Natural killer cell (primary cell): Measurements from ENCODE around the gene TMPRSS3. TPM values are rescaled to one million over a fixed set of nuclear protein-coding genes. Genes with fewer than 3 reads are reported as not detected.

ENCODE experiments used
- ATAC-seq, 3 donors: fragments of 150-1000 bp in 2 of 3; fragments of 200-7000 bp in 1 of 3; cut with Tn5 transposase; 1 replicate in 1 of 3; 2 replicates in 2 of 3; pipeline ENCODE4 v1.10.0; 2021; ENCODE audit warnings: mild to moderate bottlenecking in 2 of 3, moderate library complexity in 2 of 3
- DNase-seq, 2 donors: peaks; one replicate each; pipeline versions ENCODE4 v3.0.0 to v3.0.0-alpha.2; 2013 to 2021; ENCODE audit warnings: mixed read lengths in 1 of 2
- H3K27ac ChIP-seq: one replicate; pipeline ENCODE4 v1.5.1; 2013; ENCODE audit warnings: mild to moderate bottlenecking, low read length
- H3K27me3 ChIP-seq: one replicate; pipeline ENCODE4 v1.6.1; 2013; ENCODE audit warnings: low read length; ENCODE audit not compliant: control insufficient read depth, insufficient read depth
- H3K36me3 ChIP-seq: one replicate; pipeline ENCODE4 v1.6.1; 2013; ENCODE audit warnings: low read length; ENCODE audit not compliant: control insufficient read depth, insufficient read depth
- H3K4me1 ChIP-seq: one replicate; pipeline ENCODE4 v1.6.1; 2013; ENCODE audit warnings: low read length; ENCODE audit not compliant: control insufficient read depth, insufficient read depth
- H3K4me3 ChIP-seq: one replicate; pipeline ENCODE4 v1.5.1; 2013; ENCODE audit warnings: low read length
- H3K9me3 ChIP-seq: one replicate; pipeline ENCODE4 v1.6.1; 2013; ENCODE audit warnings: low read length; ENCODE audit not compliant: control insufficient read depth, insufficient read depth
- H3K27ac Mint-ChIP-seq, 2 donors: one replicate each; pipeline ENCODE4 v1.8.0; 2022; ENCODE audit warnings: mild to moderate bottlenecking in 2 of 2, mixed read lengths in 2 of 2, moderate library complexity in 1 of 2
- H3K27me3 Mint-ChIP-seq, 2 donors: one replicate each; pipeline ENCODE4 v1.8.0; 2022; ENCODE audit warnings: low read depth in 2 of 2, mixed read lengths in 2 of 2
- H3K36me3 Mint-ChIP-seq: one replicate; pipeline ENCODE4 v1.8.0; 2022; ENCODE audit warnings: mixed read lengths
- H3K4me1 Mint-ChIP-seq, 2 donors: one replicate each; pipeline ENCODE4 v1.8.0; 2022; ENCODE audit warnings: mixed read lengths in 2 of 2
- H3K4me3 Mint-ChIP-seq: one replicate; pipeline ENCODE4 v1.8.0; 2022; ENCODE audit warnings: mild to moderate bottlenecking, moderate library complexity, mixed read lengths
- H3K9me3 Mint-ChIP-seq, 2 donors: one replicate each; pipeline ENCODE4 v1.8.0; 2022; ENCODE audit warnings: mixed read lengths in 2 of 2
- WGBS: methylation state at CpG from one replicate; pipeline ENCODE4 v1.1.7; 2013; ENCODE audit warnings: missing lambda C conversion rate; ENCODE audit not compliant: insufficient coverage; 5-methylcytosine and 5-hydroxymethylcytosine counted together
- intact Hi-C: fragments of 100-400 bp; cut with micrococcal nuclease; formaldehyde crosslinking; loops from one replicate; pipeline ENCODE4 v1.14.2; 2022
- total RNA-seq, 4 donors: library from RNA; stranded (reverse); fragments of 120-200 nt in 1 of 4; gene quantifications; one replicate each; pipeline versions ENCODE4 v1.2.3 to v1.2.4, GENCODE V29; 2013 to 2022
- TF ChIP-seq, protein P1 (sequence below): fragments of 200-600 bp; IDR thresholded peaks from one replicate; pipeline ENCODE4 v1.8.0; 2022; ENCODE audit warnings: antibody characterized with exemption

Gene TMPRSS3
- total RNA-seq, 3 donors from 2014 or later (not counting 1 experiment from before 2014, with no cell fraction given) = 0.25 TPM; not detected in 2

DNA sequence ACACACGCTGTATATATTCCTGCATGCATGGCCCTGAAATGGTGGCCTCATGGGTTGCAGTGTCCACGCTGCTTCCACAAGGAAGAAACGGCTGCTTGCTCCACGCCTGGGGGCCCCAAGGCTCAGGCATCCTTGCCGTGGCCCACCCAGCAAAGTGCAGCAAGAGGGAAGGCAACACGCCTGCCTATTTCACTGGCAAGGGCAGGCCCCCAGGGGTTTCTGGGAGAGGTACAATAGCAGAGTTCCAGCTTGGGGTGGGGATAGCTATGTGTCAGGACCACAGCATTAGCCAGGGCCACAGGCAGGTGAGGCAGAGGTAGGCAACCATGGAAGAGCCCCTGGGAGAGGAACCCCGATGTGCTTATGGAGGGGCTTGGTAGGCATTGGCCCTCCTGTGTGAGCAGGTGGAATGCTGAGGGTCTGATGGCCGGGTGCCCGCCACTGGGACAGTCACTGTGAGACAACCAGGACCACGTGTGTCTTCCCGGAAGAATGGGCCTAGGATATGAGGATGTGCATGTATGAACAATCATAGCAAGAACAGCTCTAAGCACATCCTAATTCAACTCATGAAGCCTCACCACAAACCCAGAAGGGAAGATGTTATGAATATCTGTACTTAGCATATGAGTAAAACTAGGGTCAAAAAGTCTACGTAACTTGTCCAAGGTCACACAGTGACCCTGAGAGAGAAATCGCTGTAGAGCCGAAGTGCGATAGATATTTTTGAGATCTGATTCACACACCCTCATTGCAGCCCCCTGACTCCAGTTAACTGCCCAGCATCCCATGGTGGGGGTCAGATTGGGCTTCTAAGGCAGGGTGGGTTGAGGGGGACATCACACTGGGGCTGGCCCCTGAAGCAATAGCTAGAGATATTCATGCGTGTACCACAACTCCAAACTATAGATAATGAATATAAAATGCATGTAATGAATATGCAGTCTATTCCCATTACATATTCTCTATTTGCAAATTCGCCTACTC is 56.8 kb downstream of the TMPRSS3 start:
- Histone ChIP-seq H3K4me1 (peaks cover 8% of the 10 kb centered on the region), H3K27me3 (peaks cover 6% of the 10 kb centered on the region), H3K36me3 (no peaks in the 10 kb centered on the region), H3K9me3 (no peaks in the 10 kb centered on the region), H3K4me3 (no peak overlapping the region), H3K27ac (no peak overlapping the region)
- Mint-ChIP-seq H3K27ac (no peak overlapping the region), H3K4me1 (peaks cover 6 to 8% of the 10 kb centered on the region in 2 donors), H3K27me3 (peaks cover 15 to 53% of the 10 kb centered on the region in 2 donors), H3K4me3 (no peak overlapping the region), H3K36me3 (no peaks in the 10 kb centered on the region), H3K9me3 (no peaks in the 10 kb centered on the region)
- DNase-seq (no peak), ATAC-seq (no peak)
- intact Hi-C loops = loop anchor here (1.0 to 10.0 kb wide), 2 partner anchors 111 to 186 kb away; no protein-coding TSS in a partner anchor
- TF ChIP-seq, protein P1, sequence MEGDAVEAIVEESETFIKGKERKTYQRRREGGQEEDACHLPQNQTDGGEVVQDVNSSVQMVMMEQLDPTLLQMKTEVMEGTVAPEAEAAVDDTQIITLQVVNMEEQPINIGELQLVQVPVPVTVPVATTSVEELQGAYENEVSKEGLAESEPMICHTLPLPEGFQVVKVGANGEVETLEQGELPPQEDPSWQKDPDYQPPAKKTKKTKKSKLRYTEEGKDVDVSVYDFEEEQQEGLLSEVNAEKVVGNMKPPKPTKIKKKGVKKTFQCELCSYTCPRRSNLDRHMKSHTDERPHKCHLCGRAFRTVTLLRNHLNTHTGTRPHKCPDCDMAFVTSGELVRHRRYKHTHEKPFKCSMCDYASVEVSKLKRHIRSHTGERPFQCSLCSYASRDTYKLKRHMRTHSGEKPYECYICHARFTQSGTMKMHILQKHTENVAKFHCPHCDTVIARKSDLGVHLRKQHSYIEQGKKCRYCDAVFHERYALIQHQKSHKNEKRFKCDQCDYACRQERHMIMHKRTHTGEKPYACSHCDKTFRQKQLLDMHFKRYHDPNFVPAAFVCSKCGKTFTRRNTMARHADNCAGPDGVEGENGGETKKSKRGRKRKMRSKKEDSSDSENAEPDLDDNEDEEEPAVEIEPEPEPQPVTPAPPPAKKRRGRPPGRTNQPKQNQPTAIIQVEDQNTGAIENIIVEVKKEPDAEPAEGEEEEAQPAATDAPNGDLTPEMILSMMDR = no peak
- 89% methylated on average over 16 of the region's 17 CpGs for WGBS

DNA sequence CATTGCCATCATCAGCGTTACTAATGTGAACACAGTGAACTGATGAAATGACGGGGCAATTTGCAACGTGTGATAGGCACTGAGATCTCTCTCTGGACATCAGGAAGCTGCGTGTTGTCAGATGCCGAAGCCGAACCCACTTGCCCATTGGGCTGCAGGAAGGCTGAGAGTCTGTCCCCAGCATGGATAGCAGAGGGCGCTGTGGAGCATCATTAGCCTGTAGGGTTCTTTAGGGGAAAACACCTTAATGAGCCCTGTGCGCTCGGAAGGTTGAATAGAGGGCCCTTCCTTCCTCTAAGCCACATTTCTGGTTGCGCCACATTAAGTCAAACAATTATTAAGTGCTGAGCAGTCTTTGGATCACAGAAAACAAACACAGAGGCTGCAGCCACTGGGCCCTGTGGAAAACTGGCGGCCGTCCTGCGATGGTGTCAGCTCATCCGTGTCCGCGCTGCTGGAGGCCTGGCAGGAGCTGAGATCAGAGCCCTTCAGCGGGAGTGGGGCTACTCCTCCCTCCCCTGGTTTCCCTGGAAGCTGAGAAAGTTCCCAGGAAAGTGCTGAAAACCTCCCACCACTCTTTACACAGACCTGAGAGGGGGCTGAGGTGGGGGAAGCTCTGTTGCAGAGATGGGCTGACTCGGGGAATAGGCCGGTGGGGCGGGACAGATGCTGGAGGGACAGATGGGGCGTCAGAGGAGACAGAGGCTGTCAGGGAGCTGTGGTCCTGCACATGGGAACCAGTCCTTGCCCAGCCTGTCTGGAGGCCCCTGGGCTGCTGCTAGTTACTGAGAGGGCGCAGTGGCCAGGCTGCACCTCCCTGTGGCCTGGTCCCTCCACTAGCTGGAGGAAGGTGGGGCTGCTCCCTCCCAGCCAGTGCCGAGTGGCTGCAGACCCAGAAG is 57.8 kb downstream of the TMPRSS3 start:
- TF ChIP-seq, protein P1 = peak; percentile 70
- no peaks in the 10 kb centered on the region for H3K9me3 Mint-ChIP-seq
- DNase-seq (peak; percentile 71 to 94), ATAC-seq (peak; percentile 83 to 100 (median 99))
- no peak overlapping the region for H3K27ac Mint-ChIP-seq
- H3K27me3 Mint-ChIP-seq = peaks cover 19 to 58% of the 10 kb centered on the region in 2 donors
- peaks cover 6 to 8% of the 10 kb centered on the region in 2 donors for H3K4me1 Mint-ChIP-seq
- Histone ChIP-seq H3K4me1 (peaks cover 8% of the 10 kb centered on the region), H3K4me3 (no peak overlapping the region), H3K9me3 (no peaks in the 10 kb centered on the region), H3K36me3 (no peaks in the 10 kb centered on the region), H3K27me3 (peaks cover 6% of the 10 kb centered on the region), H3K27ac (no peak overlapping the region)
- H3K36me3 Mint-ChIP-seq = no peaks in the 10 kb centered on the region
- no peak overlapping the region for H3K4me3 Mint-ChIP-seq
- 58% methylated on average over 22 of the region's 23 CpGs for WGBS
- intact Hi-C loops = loop anchor here (1.0 to 10.0 kb wide), 2 partner anchors 112 to 187 kb away; no protein-coding TSS in a partner anchor

DNA sequence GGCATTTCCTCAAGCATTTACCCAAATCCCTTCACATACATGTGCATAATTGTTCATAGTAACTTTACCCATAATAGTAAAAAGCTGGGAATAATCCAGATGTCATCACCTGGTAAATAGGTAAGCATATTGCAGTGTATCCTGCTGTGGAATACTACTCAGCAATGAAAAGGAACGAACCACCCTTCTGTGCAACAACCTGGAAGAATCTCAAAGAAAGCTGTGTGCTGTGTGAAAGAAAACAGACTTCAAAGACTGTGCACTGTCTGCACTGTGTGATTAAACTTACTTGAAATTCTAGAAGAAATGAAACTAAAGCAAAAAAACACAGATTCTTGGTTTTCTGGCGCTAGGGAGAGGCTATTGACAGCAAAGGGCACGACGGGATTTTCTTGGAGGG is 58.6 kb downstream of the TMPRSS3 start:
- DNase-seq = no peak
- H3K27ac Mint-ChIP-seq = no peak overlapping the region
- peaks cover 23 to 66% of the 10 kb centered on the region in 2 donors for H3K27me3 Mint-ChIP-seq
- H3K36me3 Mint-ChIP-seq = no peaks in the 10 kb centered on the region
- Histone ChIP-seq H3K27ac (no peak overlapping the region), H3K4me3 (no peak overlapping the region), H3K36me3 (no peaks in the 10 kb centered on the region), H3K27me3 (peaks cover 6% of the 10 kb centered on the region), H3K9me3 (no peaks in the 10 kb centered on the region), H3K4me1 (peaks cover 8% of the 10 kb centered on the region)
- H3K4me3 Mint-ChIP-seq = no peak overlapping the region
- no peaks in the 10 kb centered on the region for H3K9me3 Mint-ChIP-seq
- ATAC-seq = no peak
- WGBS = 94% methylated on average over 4 of the region's 4 CpGs
- intact Hi-C loops = loop anchor here (10.0 kb wide), 1 partner anchor 188 kb away; no protein-coding TSS in a partner anchor
- TF ChIP-seq, protein P1 = no peak
- peaks cover 6 to 8% of the 10 kb centered on the region in 2 donors for H3K4me1 Mint-ChIP-seq
